ENCODE data around the gene ACAD8.

- TF ChIP-seq CTCF (IDR thresholded peaks at IDR 0.05) (no peak), POLR2A (IDR thresholded peaks at IDR 0.05) (no peak)
These were observed 3.1 kb upstream of the ACAD8 start for GRCh38 chr11:134250246-134250645.

Measured in right lobe of liver (tissue), 4 donors.